SU-DHL-6 (cell line): ENCODE measurements around the gene MAGEA10.

ENCODE experiments used
- H2AFZ ChIP-seq: fragments of 200-600 bp; sonication (generic); 2 replicates; pipeline ENCODE4 v1.6.1; 2014; ENCODE audit warnings: low read depth, mild to moderate bottlenecking, moderate library complexity, mixed read lengths, antibody characterized with exemption, low read length; ENCODE audit not compliant: severe bottlenecking
- H3F3A ChIP-seq: fragments of 200-600 bp; shearing (Covaris generic); 2 replicates; pipeline ENCODE4 v1.6.0; 2016; ENCODE audit warnings: antibody characterized with exemption, mild to moderate bottlenecking; ENCODE audit not compliant: insufficient read depth
- H3K27ac ChIP-seq: fragments of 200-600 bp; sonication (generic); 2 replicates; pipeline ENCODE4 v1.5.1; 2016; ENCODE audit warnings: low read depth, mild to moderate bottlenecking, low read length, moderate library complexity, mixed read lengths
- H3K27me3 ChIP-seq: fragments of 200-600 bp; sonication (generic), shearing (Covaris generic); 2 replicates; pipeline ENCODE4 v1.6.0; 2014; ENCODE audit warnings: mild to moderate bottlenecking, low read length
- H3K36me3 ChIP-seq: fragments of 200-600 bp; sonication (generic); 2 replicates; pipeline ENCODE4 v1.6.1; 2014; ENCODE audit warnings: mild to moderate bottlenecking, low read length, mixed read lengths
- H3K4me2 ChIP-seq: fragments of 300-600, 200-600 bp; shearing (Covaris generic), sonication (generic); 2 replicates; pipeline ENCODE4 v1.6.0; 2014; ENCODE audit warnings: low read length, low read depth, mild to moderate bottlenecking; ENCODE audit not compliant: poor library complexity, severe bottlenecking
- H3K4me3 ChIP-seq: fragments of 200-600 bp; sonication (generic); 2 replicates; pipeline ENCODE4 v1.5.1; 2014; ENCODE audit warnings: antibody characterized with exemption, low read length, mild to moderate bottlenecking, mixed read lengths; ENCODE audit not compliant: insufficient read depth, poor library complexity, severe bottlenecking
- H3K79me2 ChIP-seq: fragments of 200-600 bp; sonication (generic); 2 replicates; pipeline ENCODE4 v1.6.1; 2014; ENCODE audit warnings: mild to moderate bottlenecking, low read length, moderate library complexity; ENCODE audit not compliant: insufficient read depth
- H3K9ac ChIP-seq: fragments of 200-600 bp; sonication (generic); 2 replicates; pipeline ENCODE4 v1.7.0; 2014; ENCODE audit warnings: mild to moderate bottlenecking, low read length
- H3K9me2 ChIP-seq: fragments of 200-600 bp; sonication (generic); replicated peaks from 2 replicates; pipeline ENCODE4 v1.6.1; 2014; ENCODE audit warnings: low read length; ENCODE audit not compliant: insufficient read depth
- H3K9me3 ChIP-seq: fragments of 200-600 bp; sonication (generic); 2 replicates; pipeline ENCODE4 v1.6.1; 2014; ENCODE audit warnings: low read length, mixed read lengths; ENCODE audit not compliant: insufficient read depth
- H4K20me1 ChIP-seq: fragments of 200-600 bp; sonication (generic); 2 replicates; pipeline ENCODE4 v1.6.1; 2014; ENCODE audit warnings: low read depth, mild to moderate bottlenecking, antibody characterized with exemption, low read length, moderate library complexity, mixed read lengths
- EZH2phosphoT487 ChIP-seq: fragments of 200-600 bp; sonication (generic), shearing (Covaris generic); conservative IDR thresholded peaks from 2 replicates; pipeline ENCODE4 v1.6.1; 2018; ENCODE audit warnings: mild to moderate bottlenecking, antibody characterized with exemption, low read length, moderate library complexity, mixed read lengths
- TF ChIP-seq, protein P1 (sequence below): fragments of 200-600 bp; sonication (generic); IDR thresholded peaks from one replicate; pipeline ENCODE4 v1.5.1; 2017; ENCODE audit warnings: antibody characterized with exemption, mild to moderate bottlenecking, low read length, moderate library complexity; ENCODE audit not compliant: insufficient read depth, poor library complexity, severe bottlenecking

Gene MAGEA10

DNA sequence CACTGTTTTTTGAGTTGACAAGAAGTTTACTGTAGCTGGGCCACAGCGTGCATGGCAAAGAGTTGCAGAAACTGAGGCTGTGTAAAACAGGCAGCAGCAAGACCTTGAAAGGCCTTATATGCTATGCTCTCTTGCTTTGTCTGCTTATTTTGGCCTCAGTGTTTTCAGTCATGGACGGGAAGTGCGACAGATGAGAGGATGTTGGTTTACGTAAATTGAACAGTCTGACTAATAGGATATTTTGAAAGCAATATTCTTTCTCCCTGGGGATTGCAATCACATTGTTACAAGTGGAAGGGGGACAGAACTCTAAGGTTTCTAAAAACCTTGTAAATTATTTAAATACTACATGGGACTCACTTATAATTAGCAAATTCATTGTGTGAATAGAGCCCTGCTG is 32.2 kb upstream of the MAGEA10 start:
- no peaks in the 10 kb centered on the region for H3K27me3 ChIP-seq
- H3K4me2 ChIP-seq = no peak overlapping the region
- H3K27ac ChIP-seq = no peak overlapping the region

DNA sequence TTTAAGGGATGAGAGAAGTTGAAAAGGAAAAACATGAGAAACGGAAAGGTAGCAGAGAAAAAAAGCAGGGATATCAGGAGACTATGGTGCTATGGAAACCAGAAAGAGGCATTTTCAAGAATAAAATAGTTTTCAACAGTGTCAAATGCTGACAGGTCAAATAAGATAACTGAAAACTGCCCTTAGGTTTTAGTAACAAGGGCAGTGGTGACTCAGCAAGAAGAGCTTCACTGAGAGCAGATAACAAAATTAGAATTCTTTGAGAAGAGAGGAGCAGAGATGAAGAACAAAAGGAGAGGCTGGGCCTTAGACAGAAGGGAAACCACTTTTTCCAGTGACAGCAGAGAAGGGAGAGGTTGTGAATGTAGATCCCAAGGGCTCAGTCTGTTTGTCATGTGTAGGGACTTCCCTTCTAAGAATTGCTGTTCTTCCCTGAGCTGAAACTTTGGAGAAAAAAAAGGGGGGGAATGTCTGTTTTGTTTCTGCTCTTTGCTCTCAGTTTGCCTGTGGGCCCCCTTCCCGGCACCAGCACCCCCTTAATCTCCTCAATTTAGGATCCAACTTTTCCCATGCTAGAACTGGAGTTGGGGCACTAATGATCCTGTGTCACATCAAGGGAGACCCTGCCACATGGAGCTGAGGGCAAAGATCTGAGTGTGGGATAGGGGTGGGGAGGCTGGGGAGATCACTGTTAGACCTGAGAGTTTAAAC is 26.8 kb upstream of the MAGEA10 start:
- no peaks in the 10 kb centered on the region for H4K20me1 ChIP-seq
- H3F3A ChIP-seq = no peaks in the 10 kb centered on the region
- H3K9me2 ChIP-seq = no peaks in the 10 kb centered on the region
- no peak overlapping the region for H3K9ac ChIP-seq
- no peak overlapping the region for H2AFZ ChIP-seq
- no peaks in the 10 kb centered on the region for H3K36me3 ChIP-seq
- H3K4me2 ChIP-seq = no peak overlapping the region
- no peak overlapping the region for H3K4me3 ChIP-seq
- H3K27ac ChIP-seq = no peak overlapping the region
- TF ChIP-seq, protein P1, sequence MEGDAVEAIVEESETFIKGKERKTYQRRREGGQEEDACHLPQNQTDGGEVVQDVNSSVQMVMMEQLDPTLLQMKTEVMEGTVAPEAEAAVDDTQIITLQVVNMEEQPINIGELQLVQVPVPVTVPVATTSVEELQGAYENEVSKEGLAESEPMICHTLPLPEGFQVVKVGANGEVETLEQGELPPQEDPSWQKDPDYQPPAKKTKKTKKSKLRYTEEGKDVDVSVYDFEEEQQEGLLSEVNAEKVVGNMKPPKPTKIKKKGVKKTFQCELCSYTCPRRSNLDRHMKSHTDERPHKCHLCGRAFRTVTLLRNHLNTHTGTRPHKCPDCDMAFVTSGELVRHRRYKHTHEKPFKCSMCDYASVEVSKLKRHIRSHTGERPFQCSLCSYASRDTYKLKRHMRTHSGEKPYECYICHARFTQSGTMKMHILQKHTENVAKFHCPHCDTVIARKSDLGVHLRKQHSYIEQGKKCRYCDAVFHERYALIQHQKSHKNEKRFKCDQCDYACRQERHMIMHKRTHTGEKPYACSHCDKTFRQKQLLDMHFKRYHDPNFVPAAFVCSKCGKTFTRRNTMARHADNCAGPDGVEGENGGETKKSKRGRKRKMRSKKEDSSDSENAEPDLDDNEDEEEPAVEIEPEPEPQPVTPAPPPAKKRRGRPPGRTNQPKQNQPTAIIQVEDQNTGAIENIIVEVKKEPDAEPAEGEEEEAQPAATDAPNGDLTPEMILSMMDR = no peak
- no peak for TF ChIP-seq EZH2phosphoT487
- no peaks in the 10 kb centered on the region for H3K27me3 ChIP-seq
- no peaks in the 10 kb centered on the region for H3K79me2 ChIP-seq
- H3K9me3 ChIP-seq = no peaks in the 10 kb centered on the region

More for the DNA sequence above, 32.2 kb upstream of the MAGEA10 start:
- Histone ChIP-seq H3K9me3 (no peaks in the 10 kb centered on the region), H3K79me2 (no peaks in the 10 kb centered on the region), H3K36me3 (no peaks in the 10 kb centered on the region), H3K9me2 (no peaks in the 10 kb centered on the region), H2AFZ (no peak overlapping the region), H3K4me3 (no peak overlapping the region), H3F3A (no peaks in the 10 kb centered on the region), H3K9ac (no peak overlapping the region), H4K20me1 (no peaks in the 10 kb centered on the region)
- TF ChIP-seq, protein P1 = no peak
- TF ChIP-seq EZH2phosphoT487 = no peak

DNA sequence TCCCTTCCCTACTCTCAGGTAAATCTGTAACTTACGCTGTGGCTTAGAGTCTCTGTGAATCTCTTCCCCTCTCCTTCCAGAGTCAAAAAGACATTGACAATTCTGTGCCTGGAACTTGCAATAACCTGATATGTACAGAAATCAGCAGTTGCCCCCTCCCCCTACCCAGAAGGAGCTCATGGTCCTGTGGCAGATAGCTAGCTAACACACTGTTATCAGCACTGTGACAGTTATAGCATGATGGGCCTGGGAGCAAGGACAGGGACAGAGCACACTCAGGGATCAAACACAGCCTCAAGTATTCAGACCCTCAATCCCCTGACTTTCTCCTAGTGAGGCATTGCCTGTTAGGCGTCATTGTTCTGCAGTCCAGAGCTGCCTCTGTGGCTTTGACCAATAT is 18.7 kb upstream of the MAGEA10 start:
- H3K4me2 ChIP-seq = no peak overlapping the region
- no peaks in the 10 kb centered on the region for H3F3A ChIP-seq
- H2AFZ ChIP-seq = no peak overlapping the region
- no peaks in the 10 kb centered on the region for H3K9me2 ChIP-seq
- no peaks in the 10 kb centered on the region for H3K9me3 ChIP-seq
- no peak for TF ChIP-seq EZH2phosphoT487
- H3K4me3 ChIP-seq = no peak overlapping the region
- H3K27ac ChIP-seq = no peak overlapping the region
- no peaks in the 10 kb centered on the region for H4K20me1 ChIP-seq
- H3K36me3 ChIP-seq = no peaks in the 10 kb centered on the region
- no peak overlapping the region for H3K9ac ChIP-seq
- no peaks in the 10 kb centered on the region for H3K27me3 ChIP-seq
- H3K79me2 ChIP-seq = no peaks in the 10 kb centered on the region

DNA sequence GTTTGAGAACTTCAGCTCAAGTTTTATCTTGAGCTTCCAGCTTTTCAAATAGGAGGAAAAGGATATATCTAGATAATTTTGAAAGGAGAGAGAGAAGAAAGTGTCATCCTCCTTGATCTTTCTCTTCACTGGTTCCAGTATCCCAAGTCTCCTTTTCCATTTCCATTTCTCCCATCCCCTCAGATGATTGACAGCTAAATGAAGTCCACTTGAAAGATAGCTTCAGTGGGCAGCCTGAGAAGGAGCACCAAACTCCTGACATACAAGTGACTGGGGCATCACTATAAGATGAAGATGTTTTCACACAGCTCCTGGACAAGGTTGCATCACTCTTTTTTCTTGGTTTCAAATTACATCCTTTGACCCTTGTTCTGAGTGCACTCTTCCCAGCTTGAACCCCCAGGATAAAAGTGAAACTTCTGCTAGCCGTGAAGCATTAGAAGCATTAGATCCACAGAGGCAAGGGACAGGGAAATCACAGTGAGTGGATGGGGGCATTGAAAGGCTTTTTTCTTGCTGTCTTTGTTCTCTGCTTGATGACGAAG is 17.5 kb upstream of the MAGEA10 start:
- Histone ChIP-seq H3K36me3 (no peaks in the 10 kb centered on the region), H3K9me3 (no peaks in the 10 kb centered on the region), H3K9ac (no peak overlapping the region), H2AFZ (no peak overlapping the region), H3K4me2 (no peak overlapping the region), H3K27me3 (no peaks in the 10 kb centered on the region), H3F3A (no peaks in the 10 kb centered on the region), H3K9me2 (no peaks in the 10 kb centered on the region), H4K20me1 (no peaks in the 10 kb centered on the region), H3K4me3 (no peak overlapping the region), H3K27ac (no peak overlapping the region), H3K79me2 (no peaks in the 10 kb centered on the region)
- TF ChIP-seq, protein P1 = no peak
- TF ChIP-seq EZH2phosphoT487 = no peak
